Endothelial cell of umbilical vein (primary cell): ENCODE measurements around the gene MARCHF9.

ENCODE experiments used
- CTCF ChIP-seq, 2 donors: IDR thresholded peaks; 1 replicate in 1 of 2; 2 replicates in 1 of 2; pipeline ENCODE4 v1.5.1; 2011; ENCODE audit warnings: low read length in 2 of 2, mild to moderate bottlenecking in 2 of 2, moderate library complexity in 2 of 2, control low read depth in 1 of 2, inconsistent platforms in 1 of 2, low read depth in 1 of 2; ENCODE audit not compliant: insufficient read depth in 1 of 2; ENCODE audit errors: extremely low read depth in 1 of 2
- EZH2 ChIP-seq: IDR thresholded peaks from 2 replicates; pipeline ENCODE4 v1.6.1; 2012; ENCODE audit warnings: borderline replicate concordance, low read depth, mild to moderate bottlenecking, moderate library complexity, low read length, inconsistent platforms; ENCODE audit not compliant: severe bottlenecking
- GATA2 ChIP-seq: IDR thresholded peaks from 2 replicates; pipeline ENCODE4 v1.7.0; 2011; ENCODE audit warnings: low read depth, mild to moderate bottlenecking, moderate library complexity, mixed read lengths, low read length; ENCODE audit not compliant: insufficient read length, insufficient read depth
- JUN ChIP-seq: IDR thresholded peaks from 2 replicates; pipeline ENCODE4 v1.6.1; 2011; ENCODE audit warnings: borderline replicate concordance, low read depth; ENCODE audit not compliant: insufficient read length, insufficient read depth
- MYC ChIP-seq: IDR thresholded peaks from one replicate; pipeline ENCODE4 v1.6.1; 2011; ENCODE audit warnings: mild to moderate bottlenecking, low read depth, low read length
- POLR2A ChIP-seq: IDR thresholded peaks from 2 replicates; pipeline ENCODE4 v1.6.1; 2012; ENCODE audit warnings: low read depth, mild to moderate bottlenecking, control low read depth, low read length
- POLR2AphosphoS5 ChIP-seq: IDR thresholded peaks from 2 replicates; pipeline ENCODE4 v1.6.1; 2012; ENCODE audit warnings: low read depth, mild to moderate bottlenecking, control low read depth, low read length, moderate library complexity; ENCODE audit not compliant: insufficient read depth

DNA sequence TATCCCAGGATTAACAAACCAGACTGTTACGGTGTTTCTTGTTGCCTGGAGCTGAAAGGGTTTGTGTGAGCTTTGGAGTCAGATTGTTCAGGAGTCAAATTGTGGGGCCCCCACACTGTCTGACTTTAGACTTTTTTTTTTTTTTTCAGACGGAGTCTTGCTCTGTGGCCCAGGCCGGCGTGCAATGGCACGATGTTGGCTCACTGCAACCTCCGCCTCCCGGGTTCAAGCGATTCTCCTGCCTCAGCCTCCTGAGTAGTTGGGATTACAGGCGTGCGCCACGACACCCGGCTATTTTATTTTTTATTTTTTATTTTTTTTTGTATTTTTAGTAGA is 28.5 kb downstream of the MARCHF9 start:
- TF ChIP-seq CTCF (IDR thresholded peaks at IDR 0.05; ENCODE audit: extremely low read depth in 1 of 2, insufficient read depth in 1 of 2, low read depth in 1 of 2, low read length in 2 of 2) (no peak), POLR2AphosphoS5 (no peak), MYC (no peak), JUN (no peak), POLR2A (no peak), EZH2 (no peak), GATA2 (no peak)
